Activated CD8-positive, alpha-beta T cell treated with anti-CD3 and anti-CD28 coated beads, Interleukin-2, amount 10 ng/mL, durations not matched to agents 7 days and 5 days (primary cell): ENCODE data around the gene KCNJ8. TPM values are rescaled to one million over a fixed set of nuclear protein-coding genes. Genes with fewer than 3 reads are reported as not detected.

Source experiments
- ATAC-seq: fragments of 150-1000 bp; cut with Tn5 transposase; one replicate; pipeline ENCODE4 v1.10.0; 2021; ENCODE audit warnings: moderate library complexity
- CTCF ChIA-PET: fragments of 350-600 bp; sonication (Branson Sonifier 250); formaldehyde crosslinking; loops from one replicate; lab custom pipeline; 2021; ENCODE audit warnings: antibody characterized with exemption; lab: Charles Lee
- POLR2A ChIA-PET: fragments of 350-600 bp; sonication (Branson Sonifier 250); formaldehyde crosslinking; loops from one replicate; lab custom pipeline; 2021; ENCODE audit warnings: antibody characterized with exemption; lab: Charles Lee
- DNase-seq: peaks from one replicate; pipeline ENCODE4 v3.0.0-alpha.2; 2020
- H3K27ac Mint-ChIP-seq: one replicate; pipeline ENCODE4 v1.8.0; 2021; ENCODE audit warnings: mild to moderate bottlenecking, mixed read lengths
- H3K27me3 Mint-ChIP-seq: one replicate; pipeline ENCODE4 v1.8.0; 2021; ENCODE audit warnings: low read depth, mixed read lengths
- H3K36me3 Mint-ChIP-seq: one replicate; pipeline ENCODE4 v1.8.0; 2021; ENCODE audit warnings: low read depth, mixed read lengths
- H3K4me1 Mint-ChIP-seq: one replicate; pipeline ENCODE4 v1.8.0; 2021; ENCODE audit warnings: low read depth, mixed read lengths
- H3K4me3 Mint-ChIP-seq: one replicate; pipeline ENCODE4 v1.8.0; 2021; ENCODE audit warnings: mild to moderate bottlenecking, mixed read lengths
- H3K9me3 Mint-ChIP-seq: one replicate; pipeline ENCODE4 v1.8.0; 2022; ENCODE audit warnings: mixed read lengths; ENCODE audit not compliant: insufficient read depth
- total RNA-seq, 2 experiments: library from RNA; stranded (reverse); gene quantifications; one replicate each; pipeline ENCODE4 v1.2.3, GENCODE V29; 2021

KCNJ8 gene
- total RNA-seq, 2 experiments from 2014 or later: not detected

DNA sequence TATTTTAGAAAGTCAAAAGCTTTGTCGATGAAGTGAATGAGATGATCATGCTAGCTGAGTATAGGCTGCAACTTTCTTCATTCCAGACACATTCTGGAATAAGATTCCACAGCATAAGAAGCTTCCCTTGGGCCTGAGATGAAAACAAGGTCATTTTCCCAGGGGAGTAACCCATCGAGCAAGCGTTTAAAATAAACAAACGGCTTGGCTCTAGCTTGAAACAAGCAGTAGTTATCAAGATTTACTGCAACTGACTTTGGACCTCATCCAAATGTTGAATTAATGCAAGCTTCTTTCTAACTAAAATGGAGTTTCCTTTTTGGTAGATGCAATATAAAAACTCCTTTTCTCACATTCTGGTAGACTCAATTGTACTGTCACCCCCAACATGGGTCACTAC lies 23.0 kb downstream of the KCNJ8 start:
- H3K9me3 Mint-ChIP-seq: no peaks in the 10 kb centered on the region
- H3K4me3 Mint-ChIP-seq: no peak overlapping the region
- no peak overlapping the region for H3K27ac Mint-ChIP-seq
- ChIA-PET CTCF (no interaction called here), POLR2A (no interaction called here)
- no peak for ATAC-seq
- no peaks in the 10 kb centered on the region for H3K4me1 Mint-ChIP-seq
- DNase-seq: no peak
- no peaks in the 10 kb centered on the region for H3K27me3 Mint-ChIP-seq
- no peaks in the 10 kb centered on the region for H3K36me3 Mint-ChIP-seq

DNA sequence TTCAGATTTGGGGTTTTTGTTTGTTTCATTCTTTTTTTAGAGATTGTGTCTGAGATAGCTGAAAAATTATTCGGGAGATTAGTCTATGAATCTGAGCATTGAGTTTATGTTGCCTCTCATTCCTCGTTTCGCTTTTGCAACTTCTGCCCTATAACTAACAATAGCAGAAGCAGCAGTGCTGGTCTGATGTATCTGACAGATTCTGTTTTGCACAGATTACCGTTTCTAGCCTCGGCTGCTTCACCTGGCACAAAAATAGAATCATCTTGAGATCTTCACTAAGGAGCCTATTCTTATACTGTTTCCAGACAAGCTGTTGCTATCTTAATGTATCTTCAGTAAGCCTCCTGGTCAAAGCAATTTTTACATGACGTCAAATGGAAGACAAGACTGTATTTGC lies 29.2 kb downstream of the KCNJ8 start:
- CTCF ChIA-PET: no interaction called here
- H3K27me3 Mint-ChIP-seq: no peaks in the 10 kb centered on the region
- POLR2A ChIA-PET: no interaction called here
- H3K4me3 Mint-ChIP-seq: no peak overlapping the region
- DNase-seq: no peak
- no peaks in the 10 kb centered on the region for H3K4me1 Mint-ChIP-seq
- no peak overlapping the region for H3K27ac Mint-ChIP-seq
- no peaks in the 10 kb centered on the region for H3K36me3 Mint-ChIP-seq
- H3K9me3 Mint-ChIP-seq: no peaks in the 10 kb centered on the region
- no peak for ATAC-seq

DNA sequence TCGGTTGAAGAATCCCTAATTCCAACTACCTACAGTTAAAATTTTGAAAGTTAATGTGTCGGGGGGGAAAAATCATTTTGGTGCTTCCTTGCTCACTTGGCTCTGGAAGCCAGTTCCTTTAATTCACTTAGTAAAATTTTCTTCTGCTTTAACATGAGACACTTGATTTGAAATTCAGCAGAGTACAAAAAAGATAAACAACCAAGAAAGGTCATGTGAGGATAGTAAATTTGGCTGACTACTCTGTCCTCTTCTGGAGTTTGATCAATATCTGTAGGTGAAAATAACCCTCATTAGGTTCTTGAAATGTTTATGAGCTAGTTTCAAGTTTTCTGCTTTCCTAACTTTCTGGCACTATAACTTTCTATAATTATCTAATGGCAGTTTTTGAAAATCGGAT lies 43.4 kb downstream of the KCNJ8 start:
- CTCF ChIA-PET: no interaction called here
- DNase-seq (no peak), ATAC-seq (no peak)
- Mint-ChIP-seq H3K9me3 (no peaks in the 10 kb centered on the region), H3K27ac (no peak overlapping the region), H3K4me3 (no peak overlapping the region), H3K27me3 (peaks cover 5% of the 10 kb centered on the region), H3K36me3 (no peaks in the 10 kb centered on the region), H3K4me1 (no peaks in the 10 kb centered on the region)
- POLR2A ChIA-PET: no interaction called here

DNA sequence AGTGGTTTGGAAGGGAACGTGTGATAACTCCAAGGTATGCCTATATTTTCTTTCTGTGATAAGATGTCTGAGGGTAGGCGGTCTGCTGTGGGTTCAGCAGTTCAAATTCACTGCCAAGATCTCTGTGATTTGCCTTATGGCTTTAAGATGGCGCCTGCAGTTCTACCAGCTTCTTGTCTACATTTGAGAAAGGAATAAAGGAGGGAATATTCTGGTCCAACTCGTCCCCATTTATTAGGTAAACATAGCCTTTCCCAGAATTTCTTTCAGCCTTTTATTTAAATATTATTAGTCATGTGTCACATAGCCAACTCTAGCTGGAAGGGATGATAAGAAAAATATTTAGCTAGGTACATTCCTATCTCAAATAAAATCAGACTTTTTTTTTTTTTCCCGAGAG lies 48.8 kb downstream of the KCNJ8 start:
- DNase-seq (no peak), ATAC-seq (no peak)
- Mint-ChIP-seq H3K4me1 (no peaks in the 10 kb centered on the region), H3K27me3 (peaks cover 5% of the 10 kb centered on the region), H3K36me3 (no peaks in the 10 kb centered on the region), H3K9me3 (no peaks in the 10 kb centered on the region), H3K4me3 (no peak overlapping the region), H3K27ac (no peak overlapping the region)
- ChIA-PET CTCF (no interaction called here), POLR2A (no interaction called here)

DNA sequence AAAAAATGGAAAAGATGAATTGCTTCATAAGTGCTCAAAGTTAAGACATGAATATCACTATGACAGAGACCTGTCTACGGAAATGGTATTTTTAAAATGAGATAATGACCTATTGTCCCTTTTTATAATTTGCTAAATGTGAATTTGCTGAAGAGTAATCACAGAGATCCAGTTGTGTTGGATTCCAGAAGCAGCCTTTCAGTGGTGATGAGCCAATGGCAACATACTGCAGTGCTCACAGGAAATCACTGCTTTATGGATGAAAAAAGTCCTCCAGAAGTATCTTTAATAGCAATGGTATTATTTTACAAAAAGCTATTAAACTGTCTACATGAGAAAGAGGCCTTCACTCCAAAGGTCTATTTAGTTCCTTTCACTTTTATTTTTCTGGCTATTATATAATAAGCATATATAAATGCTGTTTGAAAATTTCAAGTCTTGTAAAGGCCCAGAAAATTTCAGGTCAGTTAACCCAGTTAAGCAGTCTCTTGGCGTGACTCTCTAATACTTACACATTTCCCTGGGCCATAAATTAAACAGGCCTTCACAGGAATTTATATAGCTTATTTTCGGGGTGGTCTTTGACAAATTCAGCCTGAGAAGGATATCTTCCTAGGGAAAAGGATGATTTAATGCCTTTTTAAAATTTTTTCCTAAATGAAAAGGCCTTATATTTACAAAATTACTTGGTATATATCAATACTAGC lies 55.4 kb downstream of the KCNJ8 start:
- DNase-seq: no peak
- CTCF ChIA-PET: interaction anchor here (1.5 kb wide), 1 partner anchor 39 kb away, joined by 4 read pairs; no protein-coding TSS in a partner anchor

DNA sequence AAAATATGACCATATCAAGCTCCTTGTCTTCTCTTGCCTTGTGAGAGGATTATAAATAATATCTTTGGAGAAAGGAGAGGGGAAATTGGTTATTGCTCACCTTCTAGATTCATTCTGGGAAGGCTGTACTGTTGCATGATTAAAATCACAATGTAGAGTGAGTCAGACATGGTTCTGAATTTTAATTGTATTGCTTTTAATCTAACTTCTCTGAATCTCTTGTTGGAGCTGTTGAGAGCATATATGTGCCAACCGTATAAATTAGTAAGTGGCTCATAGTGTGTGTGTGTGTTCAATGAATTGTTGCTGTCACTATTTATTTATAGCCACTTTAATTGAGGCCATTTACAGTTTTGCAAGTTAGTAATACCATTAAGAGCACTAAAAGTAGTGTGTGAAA lies 56.1 kb downstream of the KCNJ8 start:
- no peaks in the 10 kb centered on the region for H3K4me1 Mint-ChIP-seq
- CTCF ChIA-PET: interaction anchor here (1.5 kb wide), 1 partner anchor 38 kb away, joined by 4 read pairs; no protein-coding TSS in a partner anchor
- ATAC-seq (no peak), DNase-seq (no peak)
- no peaks in the 10 kb centered on the region for H3K9me3 Mint-ChIP-seq
- POLR2A ChIA-PET: no interaction called here
- peaks cover 6% of the 10 kb centered on the region for H3K27me3 Mint-ChIP-seq
- no peak overlapping the region for H3K27ac Mint-ChIP-seq
- H3K4me3 Mint-ChIP-seq: no peak overlapping the region
- H3K36me3 Mint-ChIP-seq: no peaks in the 10 kb centered on the region

More for the DNA sequence above, 55.4 kb downstream of the KCNJ8 start:
- POLR2A ChIA-PET: no interaction called here
- Mint-ChIP-seq H3K9me3 (no peaks in the 10 kb centered on the region), H3K36me3 (no peaks in the 10 kb centered on the region), H3K27ac (no peak overlapping the region), H3K27me3 (peaks cover 4% of the 10 kb centered on the region), H3K4me1 (no peaks in the 10 kb centered on the region), H3K4me3 (no peak overlapping the region)
- ATAC-seq: no peak

DNA sequence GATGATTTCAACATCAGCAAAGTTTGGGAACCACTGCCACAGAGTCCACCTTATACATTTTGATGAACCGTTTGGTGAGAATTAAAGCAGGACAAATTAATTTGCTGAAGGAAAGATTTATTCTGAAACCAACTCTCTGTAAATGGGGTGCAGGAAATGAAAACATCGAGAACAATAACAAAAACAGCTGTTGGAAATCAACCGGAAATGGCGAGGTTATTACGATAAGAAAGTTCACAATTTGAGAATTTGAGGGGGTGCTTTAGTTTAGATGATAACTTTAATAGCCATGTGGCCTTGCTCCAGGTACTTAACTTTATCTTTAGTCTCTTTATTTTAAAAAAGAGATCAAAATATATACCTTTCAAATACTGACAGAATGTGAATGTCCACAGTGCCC lies 56.7 kb downstream of the KCNJ8 start:
- Mint-ChIP-seq H3K27ac (no peak overlapping the region), H3K36me3 (no peaks in the 10 kb centered on the region), H3K4me3 (no peak overlapping the region), H3K27me3 (peaks cover 6% of the 10 kb centered on the region), H3K4me1 (no peaks in the 10 kb centered on the region), H3K9me3 (no peaks in the 10 kb centered on the region)
- no peak for DNase-seq
- ATAC-seq: no peak
- ChIA-PET CTCF (no interaction called here), POLR2A (no interaction called here)

DNA sequence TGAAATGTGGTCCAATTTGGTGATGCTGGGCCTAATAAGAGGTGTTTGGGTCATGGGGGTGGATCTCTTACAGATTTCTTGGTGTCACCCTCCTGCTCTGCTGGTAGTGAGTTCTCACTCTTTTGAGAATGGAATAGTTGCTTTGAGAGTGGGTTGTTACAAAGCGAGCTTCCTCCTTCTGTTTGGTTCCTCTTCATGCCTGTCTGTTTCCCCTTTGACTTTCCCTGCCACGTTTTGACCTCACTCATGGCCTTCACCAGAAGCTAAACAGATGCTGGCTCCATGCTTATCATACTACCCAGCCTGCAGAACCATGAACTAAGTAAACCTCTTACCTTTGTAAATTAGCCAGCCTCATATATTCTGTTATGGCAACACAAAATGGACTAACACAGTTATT lies 59.1 kb downstream of the KCNJ8 start:
- Mint-ChIP-seq H3K9me3 (no peaks in the 10 kb centered on the region), H3K4me1 (no peaks in the 10 kb centered on the region), H3K4me3 (no peak overlapping the region), H3K27me3 (peaks cover 6% of the 10 kb centered on the region), H3K36me3 (no peaks in the 10 kb centered on the region), H3K27ac (no peak overlapping the region)
- POLR2A ChIA-PET: no interaction called here
- ATAC-seq: no peak
- CTCF ChIA-PET: no interaction called here
- no peak for DNase-seq

Other genes with a start within 250 kb of the KCNJ8 start
- not detected for gene SPX, start 248.4 kb downstream of the KCNJ8 start, total RNA-seq
- not detected for gene GYS2, start 169.9 kb downstream of the KCNJ8 start, total RNA-seq
- 1,000 to 10,000 TPM; 1,063 to 1,149 TPM for gene LDHB, start 116.9 kb downstream of the KCNJ8 start, total RNA-seq
- gene ABCC9, start 166.7 kb upstream of the KCNJ8 start, total RNA-seq: not detected